CD4-positive, alpha-beta T cell (primary cell): ENCODE results near the gene FAM3A. TPM values are rescaled to one million over a fixed set of nuclear protein-coding genes. Genes with fewer than 3 reads are reported as not detected.

Experiments
- ATAC-seq: fragments of 200-7000 bp; cut with Tn5 transposase; one replicate; pipeline ENCODE4 v1.10.0; 2022; ENCODE audit warnings: mild to moderate bottlenecking; ENCODE audit not compliant: poor library complexity
- CTCF ChIA-PET: fragments of 350-600 bp; sonication (Branson Sonifier 250); formaldehyde crosslinking; loops from one replicate; lab custom pipeline; 2021; ENCODE audit warnings: antibody characterized with exemption, inconsistent platforms; lab: Charles Lee
- POLR2A ChIA-PET: fragments of 350-600 bp; sonication (Branson Sonifier 250); formaldehyde crosslinking; loops from one replicate; lab custom pipeline; 2021; ENCODE audit warnings: antibody characterized with exemption, inconsistent platforms; lab: Charles Lee
- DNase-seq, 14 experiments: peaks; one replicate each; pipeline ENCODE4 v3.0.0-alpha.2; 2013 to 2020; ENCODE audit warnings: mixed read lengths in 2 of 14
- H3K27ac ChIP-seq, 2 donors: one replicate each; pipeline versions ENCODE4 v1.5.1 to v1.7.0; 2013; ENCODE audit warnings: low read length in 2 of 2, low read depth in 1 of 2, mild to moderate bottlenecking in 1 of 2
- H3K27me3 ChIP-seq, 2 experiments: 1 replicate in 1 of 2; 2 replicates in 1 of 2; pipeline versions ENCODE4 v1.6.1 to v1.7.0; 2013; ENCODE audit warnings: low read length in 2 of 2, control low read depth in 1 of 2, mild to moderate bottlenecking in 1 of 2, moderate library complexity in 1 of 2; ENCODE audit not compliant: insufficient read depth in 2 of 2, control insufficient read depth in 1 of 2
- H3K36me3 ChIP-seq: one replicate; pipeline ENCODE4 v1.6.1; 2013; ENCODE audit warnings: low read length, control low read depth; ENCODE audit not compliant: insufficient read depth
- H3K4me1 ChIP-seq: one replicate; pipeline ENCODE4 v1.6.1; 2013; ENCODE audit warnings: low read length, control low read depth; ENCODE audit not compliant: insufficient read depth
- H3K4me3 ChIP-seq: one replicate; pipeline ENCODE4 v1.5.1; 2013; ENCODE audit warnings: mild to moderate bottlenecking, low read length, moderate library complexity
- H3K9me3 ChIP-seq, 2 experiments: 1 replicate in 1 of 2; 2 replicates in 1 of 2; pipeline versions ENCODE4 v1.6.1 to v1.7.0; 2013; ENCODE audit warnings: low read length in 2 of 2, mild to moderate bottlenecking in 2 of 2, control low read depth in 1 of 2, moderate library complexity in 1 of 2; ENCODE audit not compliant: control insufficient read depth in 1 of 2, insufficient read depth in 1 of 2
- H3K27ac Mint-ChIP-seq: one replicate; pipeline ENCODE4 v1.8.0; 2020; ENCODE audit warnings: mixed read lengths
- H3K27me3 Mint-ChIP-seq: one replicate; pipeline ENCODE4 v1.8.0; 2021; ENCODE audit warnings: mixed read lengths
- H3K36me3 Mint-ChIP-seq: one replicate; pipeline ENCODE4 v1.8.0; 2021; ENCODE audit warnings: low read depth, mixed read lengths
- H3K4me1 Mint-ChIP-seq: one replicate; pipeline ENCODE4 v1.8.0; 2021; ENCODE audit warnings: low read depth, mixed read lengths
- H3K4me3 Mint-ChIP-seq: one replicate; pipeline ENCODE4 v1.8.0; 2020; ENCODE audit warnings: mild to moderate bottlenecking, mixed read lengths
- H3K9me3 Mint-ChIP-seq: one replicate; pipeline ENCODE4 v1.8.0; 2020; ENCODE audit warnings: mixed read lengths
- CTCF ChIP-seq: fragments of 200-600 bp; IDR thresholded peaks from one replicate; pipeline ENCODE4 v1.8.0; 2022; ENCODE audit warnings: antibody characterized with exemption, mild to moderate bottlenecking
- intact Hi-C, 2 experiments: fragments of 100-400 bp; cut with DNase I in 1 of 2; cut with micrococcal nuclease in 1 of 2; formaldehyde crosslinking; loops; one replicate each; pipeline versions ENCODE4 v1.15.1 to v1.9.0; 2023 to 2025; cut with DNase I, micrococcal nuclease
- total RNA-seq, 174 experiments: library from RNA in 2 of 174; stranded (reverse) in 2 of 174; gene quantifications; one replicate each; pipeline ENCODE4 v1.2.3 and lab custom pipeline; 2021 to 2026

FAM3A gene
- total RNA-seq, 2 experiments from 2014 or later, result 36.1 to 38.2 TPM

- H3K9me3 ChIP-seq, result no peaks in the 10 kb centered on the region
- peak overlapping the region; percentile 92 for H3K27ac Mint-ChIP-seq
- peak overlapping the region; percentile 53 to 70 for H3K27ac ChIP-seq
- H3K4me3 Mint-ChIP-seq, result peak overlapping the region; percentile 84
- H3K4me3 ChIP-seq, result peak overlapping the region; percentile 67
- intact Hi-C loops, result loop anchor here in 1 of 2 experiments (1.0 kb wide), 1 partner anchor 32 kb away; the partner anchor contains the start of gene PLXNA3
- peaks cover 4% of the 10 kb centered on the region for H3K36me3 ChIP-seq
- no peaks in the 10 kb centered on the region for H3K9me3 Mint-ChIP-seq
- peaks cover 44% of the 10 kb centered on the region for H3K4me1 ChIP-seq
- peaks cover 11% of the 10 kb centered on the region for H3K4me1 Mint-ChIP-seq
- peak in 5 of 14 experiments; percentile 10 to 56 (median 39) for DNase-seq
- peaks cover 6% of the 10 kb centered on the region for H3K36me3 Mint-ChIP-seq
- no peak for TF ChIP-seq CTCF
- peak; percentile 5 for ATAC-seq
- no peaks in the 10 kb centered on the region for H3K27me3 Mint-ChIP-seq
- CTCF ChIA-PET, result interaction anchor here (0.7 to 1.2 kb wide), 4 partner anchors 11 to 116 kb away, joined by 3 to 9 read pairs (median 3); partner anchors contain the start of genes LAGE3 and RPL10
- H3K27me3 ChIP-seq, result no peaks in the 10 kb centered on the region
- POLR2A ChIA-PET, result interaction anchor here (0.6 to 3.4 kb wide), 13 partner anchors 20 to 563 kb away, joined by 3 to 35 read pairs (median 5); partner anchors contain the start of genes ATP6AP1, FAM3A, HCFC1 and PLXNA3
These were observed 26.0 kb downstream of the FAM3A start for GRCh38 chrX:154490021-154490413.

GRCh38 chrX:154489182-154489581, 26.9 kb downstream of the FAM3A start:
- H3K27ac ChIP-seq, result peak overlapping the region in 1 of 2 donors; percentile 53
- H3K4me1 Mint-ChIP-seq, result peaks cover 11% of the 10 kb centered on the region
- no peaks in the 10 kb centered on the region for H3K9me3 ChIP-seq
- ChIA-PET CTCF (no interaction called here), POLR2A (interaction anchor here (0.8 to 3.4 kb wide), 4 partner anchors 21 to 32 kb away, joined by 4 to 35 read pairs (median 4); partner anchors contain the start of genes FAM3A and PLXNA3)
- no peak for TF ChIP-seq CTCF
- H3K4me3 Mint-ChIP-seq, result peak overlapping the region; percentile 84
- H3K36me3 Mint-ChIP-seq, result peaks cover 6% of the 10 kb centered on the region
- peak overlapping the region; percentile 92 for H3K27ac Mint-ChIP-seq
- H3K4me1 ChIP-seq, result peaks cover 52% of the 10 kb centered on the region
- H3K9me3 Mint-ChIP-seq, result no peaks in the 10 kb centered on the region
- H3K36me3 ChIP-seq, result peaks cover 12% of the 10 kb centered on the region
- DNase-seq, result no peak
- intact Hi-C loops, result loop anchor here (2.0 to 10.0 kb wide), 2 partner anchors 28 to 54 kb away; partner anchors contain the start of genes FAM3A (in 1 of the 2) and GDI1 (in 1 of the 2)
- H3K27me3 ChIP-seq, result no peaks in the 10 kb centered on the region
- H3K27me3 Mint-ChIP-seq, result no peaks in the 10 kb centered on the region
- H3K4me3 ChIP-seq, result peak overlapping the region; percentile 67
- no peak for ATAC-seq

- TF ChIP-seq CTCF, result no peak
- Histone ChIP-seq H3K9me3 (no peaks in the 10 kb centered on the region), H3K4me3 (no peak overlapping the region), H3K27me3 (no peaks in the 10 kb centered on the region), H3K36me3 (peaks cover 16% of the 10 kb centered on the region), H3K4me1 (peaks cover 58% of the 10 kb centered on the region), H3K27ac (no peak overlapping the region)
- Mint-ChIP-seq H3K4me1 (peaks cover 11% of the 10 kb centered on the region), H3K9me3 (no peaks in the 10 kb centered on the region), H3K27ac (peak overlapping the region; percentile 92), H3K4me3 (peak overlapping the region; percentile 67), H3K27me3 (no peaks in the 10 kb centered on the region), H3K36me3 (peaks cover 6% of the 10 kb centered on the region)
- ChIA-PET CTCF (no interaction called here), POLR2A (interaction anchor here (1.1 kb wide), 1 partner anchor 11 kb away, joined by 3 read pairs; no protein-coding TSS in a partner anchor)
- ATAC-seq, result no peak
- intact Hi-C loops, result loop anchor here (2.0 to 10.0 kb wide), 2 partner anchors 28 to 54 kb away; partner anchors contain the start of genes FAM3A (in 1 of the 2) and GDI1 (in 1 of the 2)
- DNase-seq, result no peak
These were observed 27.5 kb downstream of the FAM3A start for GRCh38 chrX:154488336-154489075.
